ENCODE measurements around the gene GFI1B.

GRCh38 chr9:133037775-133038515, 59.5 kb downstream of the GFI1B start:
- no peak for TF ChIP-seq EP300 (IDR thresholded peaks at IDR 0.05)
- no peak for TF ChIP-seq POLR2AphosphoS5 (IDR thresholded peaks at IDR 0.05)
- TF ChIP-seq, protein P1, sequence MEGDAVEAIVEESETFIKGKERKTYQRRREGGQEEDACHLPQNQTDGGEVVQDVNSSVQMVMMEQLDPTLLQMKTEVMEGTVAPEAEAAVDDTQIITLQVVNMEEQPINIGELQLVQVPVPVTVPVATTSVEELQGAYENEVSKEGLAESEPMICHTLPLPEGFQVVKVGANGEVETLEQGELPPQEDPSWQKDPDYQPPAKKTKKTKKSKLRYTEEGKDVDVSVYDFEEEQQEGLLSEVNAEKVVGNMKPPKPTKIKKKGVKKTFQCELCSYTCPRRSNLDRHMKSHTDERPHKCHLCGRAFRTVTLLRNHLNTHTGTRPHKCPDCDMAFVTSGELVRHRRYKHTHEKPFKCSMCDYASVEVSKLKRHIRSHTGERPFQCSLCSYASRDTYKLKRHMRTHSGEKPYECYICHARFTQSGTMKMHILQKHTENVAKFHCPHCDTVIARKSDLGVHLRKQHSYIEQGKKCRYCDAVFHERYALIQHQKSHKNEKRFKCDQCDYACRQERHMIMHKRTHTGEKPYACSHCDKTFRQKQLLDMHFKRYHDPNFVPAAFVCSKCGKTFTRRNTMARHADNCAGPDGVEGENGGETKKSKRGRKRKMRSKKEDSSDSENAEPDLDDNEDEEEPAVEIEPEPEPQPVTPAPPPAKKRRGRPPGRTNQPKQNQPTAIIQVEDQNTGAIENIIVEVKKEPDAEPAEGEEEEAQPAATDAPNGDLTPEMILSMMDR (IDR thresholded peaks at IDR 0.05): no peak
- no peak for TF ChIP-seq POLR2A (IDR thresholded peaks at IDR 0.05)
